H9 (cell line): ENCODE measurements around the gene AFAP1. TPM values are rescaled to one million over a fixed set of nuclear protein-coding genes. Genes with fewer than 3 reads are reported as not detected.

ENCODE experiments used
- DNase-seq: peaks from one replicate; pipeline ENCODE4 v3.0.0-alpha.2; 2017
- H2AFZ ChIP-seq: one replicate; pipeline ENCODE4 v1.6.1; 2013; ENCODE audit warnings: mild to moderate bottlenecking, low read length, control low read depth, moderate library complexity
- H2AK5ac ChIP-seq: 2 replicates; pipeline ENCODE4 v1.6.1; 2013; ENCODE audit warnings: low read length, control low read depth, mixed read lengths; ENCODE audit not compliant: insufficient read length
- H2BK120ac ChIP-seq: one replicate; pipeline ENCODE4 v1.6.1; 2013; ENCODE audit warnings: low read depth, mild to moderate bottlenecking, low read length, control low read depth, inconsistent platforms; ENCODE audit not compliant: poor library complexity, severe bottlenecking
- H2BK12ac ChIP-seq: 2 replicates; pipeline ENCODE4 v1.6.1; 2013; ENCODE audit warnings: low read length, control low read depth, mixed read lengths, low read depth; ENCODE audit not compliant: insufficient read length
- H2BK15ac ChIP-seq: 2 replicates; pipeline ENCODE4 v1.6.1; 2013; ENCODE audit warnings: low read depth, low read length, control low read depth
- H2BK20ac ChIP-seq: one replicate; pipeline ENCODE4 v1.6.1; 2013; ENCODE audit warnings: low read depth, mild to moderate bottlenecking, low read length, control low read depth, inconsistent platforms; ENCODE audit not compliant: poor library complexity, severe bottlenecking
- H2BK5ac ChIP-seq: 2 replicates; pipeline ENCODE4 v1.6.1; 2013; ENCODE audit warnings: low read length, control low read depth, mixed read lengths; ENCODE audit not compliant: insufficient read length
- H3K14ac ChIP-seq: 2 replicates; pipeline ENCODE4 v1.6.1; 2013; ENCODE audit warnings: low read length, control low read depth; ENCODE audit not compliant: insufficient read depth
- H3K18ac ChIP-seq: 2 replicates; pipeline ENCODE4 v1.6.1; 2013; ENCODE audit warnings: low read depth, mild to moderate bottlenecking, mixed read lengths, low read length, control low read depth; ENCODE audit not compliant: insufficient read length
- H3K23ac ChIP-seq: 2 replicates; pipeline ENCODE4 v1.6.1; 2013; ENCODE audit warnings: low read length, control low read depth, mixed read lengths, low read depth; ENCODE audit not compliant: insufficient read length
- H3K23me2 ChIP-seq: 2 replicates; pipeline ENCODE4 v1.6.1; 2013; ENCODE audit warnings: low read depth, mild to moderate bottlenecking, mixed read lengths, low read length, control low read depth; ENCODE audit not compliant: insufficient read length, poor library complexity, severe bottlenecking
- H3K27ac ChIP-seq: 2 replicates; pipeline ENCODE4 v1.5.1; 2013; ENCODE audit warnings: low read length, control low read depth, mixed read lengths, low read depth; ENCODE audit not compliant: insufficient read length
- H3K27me3 ChIP-seq: 2 replicates; pipeline ENCODE4 v1.6.1; 2013; ENCODE audit warnings: low read length, control low read depth, inconsistent platforms; ENCODE audit not compliant: insufficient read depth
- H3K4ac ChIP-seq: 2 replicates; pipeline ENCODE4 v1.6.1; 2013; ENCODE audit warnings: low read depth, mild to moderate bottlenecking, control low read depth, inconsistent platforms, low read length, moderate library complexity
- H3K4me1 ChIP-seq: 2 replicates; pipeline ENCODE4 v1.6.1; 2013; ENCODE audit warnings: low read length, control low read depth, inconsistent platforms; ENCODE audit not compliant: insufficient read depth
- H3K4me2 ChIP-seq: 2 replicates; pipeline ENCODE4 v1.6.1; 2013; ENCODE audit warnings: low read length, control low read depth, mixed read lengths; ENCODE audit not compliant: insufficient read length, insufficient read depth
- H3K56ac ChIP-seq: 2 replicates; pipeline ENCODE4 v1.6.1; 2013; ENCODE audit warnings: low read depth, mild to moderate bottlenecking, mixed read lengths, low read length, control low read depth; ENCODE audit not compliant: insufficient read length
- H3K79me1 ChIP-seq: 2 replicates; pipeline ENCODE4 v1.6.1; 2013; ENCODE audit warnings: low read depth, mild to moderate bottlenecking, moderate library complexity, low read length, control low read depth, inconsistent platforms; ENCODE audit not compliant: insufficient read depth, poor library complexity, severe bottlenecking
- H3K79me2 ChIP-seq: 2 replicates; pipeline ENCODE4 v1.6.1; 2013; ENCODE audit warnings: low read length, control low read depth, inconsistent platforms; ENCODE audit not compliant: insufficient read depth
- H3K9ac ChIP-seq: 2 replicates; pipeline ENCODE4 v1.6.1; 2013; ENCODE audit warnings: low read length, control low read depth, mixed read lengths; ENCODE audit not compliant: insufficient read length; ENCODE audit errors: extremely low read depth
- H3K9me3 ChIP-seq: one replicate; pipeline ENCODE4 v1.6.1; 2013; ENCODE audit warnings: low read depth, low read length, inconsistent platforms; ENCODE audit not compliant: control insufficient read depth
- H3T11ph ChIP-seq: one replicate; pipeline ENCODE4 v1.6.1; 2013; ENCODE audit warnings: mild to moderate bottlenecking, low read length, control low read depth, inconsistent platforms
- H4K20me1 ChIP-seq: one replicate; pipeline ENCODE4 v1.6.1; 2013; ENCODE audit not compliant: control insufficient read depth, insufficient read length, insufficient read depth
- H4K5ac ChIP-seq: 2 replicates; pipeline ENCODE4 v1.6.1; 2013; ENCODE audit warnings: low read depth, mild to moderate bottlenecking, mixed read lengths, low read length, control low read depth; ENCODE audit not compliant: insufficient read length
- H4K8ac ChIP-seq: replicated peaks from 2 replicates; pipeline ENCODE4 v1.6.1; 2013; ENCODE audit warnings: low read length, control low read depth, mixed read lengths, low read depth; ENCODE audit not compliant: insufficient read length
- H4K91ac ChIP-seq: 2 replicates; pipeline ENCODE4 v1.6.1; 2013; ENCODE audit warnings: low read depth, mild to moderate bottlenecking, moderate library complexity, mixed read lengths, low read length, control low read depth; ENCODE audit not compliant: insufficient read length
- H3K27ac Mint-ChIP-seq, 3 experiments: 2 replicates in 2 of 3; 3 replicates in 1 of 3; pipeline ENCODE4 v1.8.0; 2020 to 2021; ENCODE audit warnings: mixed read lengths in 3 of 3, mild to moderate bottlenecking in 1 of 3, moderate library complexity in 1 of 3
- H3K27me3 Mint-ChIP-seq: 2 replicates; pipeline ENCODE4 v1.8.0; 2021; ENCODE audit warnings: low read depth, mild to moderate bottlenecking, moderate library complexity, mixed read lengths
- H3K36me3 Mint-ChIP-seq, 3 experiments: 2 replicates in 2 of 3; 3 replicates in 1 of 3; pipeline ENCODE4 v1.8.0; 2020 to 2021; ENCODE audit warnings: low read depth in 3 of 3, mixed read lengths in 3 of 3; ENCODE audit not compliant: insufficient read depth in 1 of 3
- H3K4me1 Mint-ChIP-seq, 2 experiments: 2 replicates each; pipeline ENCODE4 v1.8.0; 2020; ENCODE audit warnings: mixed read lengths in 2 of 2
- H3K4me3 Mint-ChIP-seq, 2 experiments: 2 replicates in 1 of 2; 3 replicates in 1 of 2; pipeline ENCODE4 v1.8.0; 2020 to 2021; ENCODE audit warnings: mild to moderate bottlenecking in 2 of 2, mixed read lengths in 2 of 2, moderate library complexity in 1 of 2
- H3K9me3 Mint-ChIP-seq, 2 experiments: 2 replicates in 1 of 2; 3 replicates in 1 of 2; pipeline ENCODE4 v1.8.0; 2020; ENCODE audit warnings: mild to moderate bottlenecking in 2 of 2, mixed read lengths in 2 of 2, moderate library complexity in 1 of 2
- WGBS: extraction: QIAGEN DNeasy Blood & Tissue Kit; methylation state at CpG from one replicate; pipeline ENCODE4 v1.1.7; 2013; ENCODE audit warnings: missing lambda C conversion rate, low lambda C conversion rate, mixed read lengths; ENCODE audit not compliant: insufficient read length; ENCODE audit errors: extremely low coverage; 5-methylcytosine and 5-hydroxymethylcytosine counted together
- total RNA-seq: library from RNA; stranded (reverse); gene quantifications from 2 replicates; pipeline ENCODE4 v1.2.1, GENCODE V29; 2021
- TF ChIP-seq, protein P1 (sequence below): fragments of 200-600 bp; sonication (generic); conservative IDR thresholded peaks from 3 replicates; pipeline ENCODE4 v1.8.0; 2021; ENCODE audit warnings: antibody characterized with exemption, mild to moderate bottlenecking

Gene AFAP1
- total RNA-seq, 1 experiment from 2014 or later: 6.5 TPM

DNA sequence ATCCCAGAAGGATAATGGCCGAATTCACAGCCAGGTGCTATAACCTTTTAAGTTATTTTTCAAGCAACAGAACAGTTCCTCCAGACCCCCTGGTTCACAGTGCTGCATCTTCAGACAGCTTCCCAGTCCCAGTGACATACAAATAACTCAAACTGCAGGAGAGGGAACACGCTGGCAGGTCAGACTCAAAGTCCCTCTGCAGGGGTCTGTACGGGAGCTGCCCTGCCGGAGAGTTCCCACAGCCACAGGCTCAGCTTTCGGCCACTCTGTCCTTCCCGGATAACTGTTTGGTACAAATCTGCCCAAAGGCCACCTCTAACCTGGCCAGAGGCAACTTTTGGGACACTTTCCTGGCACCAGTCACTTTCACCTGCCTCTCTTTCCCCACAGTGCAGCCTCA lies 230.2 kb downstream of the AFAP1 start:
- no peak overlapping the region for H3K27ac ChIP-seq
- no peaks in the 10 kb centered on the region; the same call in none of the 2 replicates for H3K27me3 Mint-ChIP-seq
- 0 out of 7 replicates have a peak overlapping the region, but pooled peaks of 2 of the 3 experiments have one; percentile 12 to 44 for H3K27ac Mint-ChIP-seq

More for the DNA sequence above, 230.2 kb downstream of the AFAP1 start:
- H2BK120ac ChIP-seq: no peak overlapping the region
- no peak overlapping the region for H2AK5ac ChIP-seq
- no peaks in the 10 kb centered on the region for H3K27me3 ChIP-seq
- Mint-ChIP-seq H3K9me3 (no peaks in the 10 kb centered on the region), H3K4me1 (peaks cover 2 to 9% of the 10 kb centered on the region in 2 experiments; a peak in 2 of 4 replicates), H3K4me3 (no peak overlapping the region), H3K36me3 (no peaks in the 10 kb centered on the region)
- H4K20me1 ChIP-seq: no peaks in the 10 kb centered on the region
- no peak overlapping the region for H2BK12ac ChIP-seq
- H3K9ac ChIP-seq: no peak overlapping the region
- H3K23me2 ChIP-seq: no peaks in the 10 kb centered on the region
- no peak overlapping the region for H2AFZ ChIP-seq
- H4K91ac ChIP-seq: no peak overlapping the region
- no peak overlapping the region for H3K4ac ChIP-seq
- H3K14ac ChIP-seq: no peak overlapping the region
- H4K5ac ChIP-seq: no peak overlapping the region
- H3T11ph ChIP-seq: no peak overlapping the region
- no CpG with 5 or more reads among the region's 6 CpGs for WGBS
- no peaks in the 10 kb centered on the region for H3K9me3 ChIP-seq
- H3K18ac ChIP-seq: no peak overlapping the region
- no peak overlapping the region for H4K8ac ChIP-seq
- no peak for DNase-seq
- no peak overlapping the region for H3K4me2 ChIP-seq
- TF ChIP-seq, protein P1, sequence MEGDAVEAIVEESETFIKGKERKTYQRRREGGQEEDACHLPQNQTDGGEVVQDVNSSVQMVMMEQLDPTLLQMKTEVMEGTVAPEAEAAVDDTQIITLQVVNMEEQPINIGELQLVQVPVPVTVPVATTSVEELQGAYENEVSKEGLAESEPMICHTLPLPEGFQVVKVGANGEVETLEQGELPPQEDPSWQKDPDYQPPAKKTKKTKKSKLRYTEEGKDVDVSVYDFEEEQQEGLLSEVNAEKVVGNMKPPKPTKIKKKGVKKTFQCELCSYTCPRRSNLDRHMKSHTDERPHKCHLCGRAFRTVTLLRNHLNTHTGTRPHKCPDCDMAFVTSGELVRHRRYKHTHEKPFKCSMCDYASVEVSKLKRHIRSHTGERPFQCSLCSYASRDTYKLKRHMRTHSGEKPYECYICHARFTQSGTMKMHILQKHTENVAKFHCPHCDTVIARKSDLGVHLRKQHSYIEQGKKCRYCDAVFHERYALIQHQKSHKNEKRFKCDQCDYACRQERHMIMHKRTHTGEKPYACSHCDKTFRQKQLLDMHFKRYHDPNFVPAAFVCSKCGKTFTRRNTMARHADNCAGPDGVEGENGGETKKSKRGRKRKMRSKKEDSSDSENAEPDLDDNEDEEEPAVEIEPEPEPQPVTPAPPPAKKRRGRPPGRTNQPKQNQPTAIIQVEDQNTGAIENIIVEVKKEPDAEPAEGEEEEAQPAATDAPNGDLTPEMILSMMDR: no peak
- no peaks in the 10 kb centered on the region for H3K79me2 ChIP-seq
- no peak overlapping the region for H2BK20ac ChIP-seq
- H3K23ac ChIP-seq: no peak overlapping the region
- no peak overlapping the region for H2BK5ac ChIP-seq
- no peak overlapping the region for H2BK15ac ChIP-seq
- H3K79me1 ChIP-seq: no peaks in the 10 kb centered on the region
- H3K56ac ChIP-seq: no peak overlapping the region
- H3K4me1 ChIP-seq: no peaks in the 10 kb centered on the region
